Measurements from ENCODE around the gene ALKBH5. TPM values are rescaled to one million over a fixed set of nuclear protein-coding genes. Genes with fewer than 3 reads are reported as not detected.

The ALKBH5 gene
- total RNA-seq, 1 experiment from 2014 or later, result 119 TPM

GRCh38 chr17:18203308-18203707 is 19.7 kb downstream of the ALKBH5 start:
- POLR2A ChIA-PET (ENCODE audit: low non-redundant PET), result no interaction called here
- TF ChIP-seq CTCF (conservative IDR thresholded peaks at IDR 0.05; ENCODE audit: low read depth, low read length) (no peak), EZH2 (IDR thresholded peaks at IDR 0.05; ENCODE audit: borderline replicate concordance, low read depth, low read length, poor library complexity, severe bottlenecking) (no peak)
- intact Hi-C loops (cut with micrococcal nuclease; ENCODE audit: unreplicated experiment), result no loop called here
- peaks cover 43% of the 10 kb centered on the region for H3K36me3 ChIP-seq (ENCODE audit: insufficient read depth, low read length, poor library complexity, severe bottlenecking)
- no peaks in the 10 kb centered on the region for H3K4me1 ChIP-seq (ENCODE audit: insufficient read depth, low read length, poor library complexity, severe bottlenecking)
- BruUV-seq (replicated peaks), result no TSS peak
- CTCF ChIA-PET, result interaction anchor here (0.7 kb wide), 1 partner anchor 36 kb away, joined by 10 read pairs; no protein-coding TSS in a partner anchor
- H3K9me3 ChIP-seq (ENCODE audit: low read depth, low read length, poor library complexity, severe bottlenecking), result no peaks in the 10 kb centered on the region
- DNase-seq (ENCODE audit: low spot score), result no peak
- H3K4me3 ChIP-seq (ENCODE audit: low read depth, low read length, poor library complexity, severe bottlenecking), result no peak overlapping the region
- no peak overlapping the region for H3K27ac ChIP-seq (ENCODE audit: low read depth, low read length, poor library complexity, severe bottlenecking)
- no peaks in the 10 kb centered on the region for H3K27me3 ChIP-seq (replicated peaks; ENCODE audit: insufficient read depth, low read depth, low read length, poor library complexity)

- intact Hi-C loops (cut with micrococcal nuclease; ENCODE audit: unreplicated experiment), result no loop called here
- no TSS peak for BruUV-seq (replicated peaks)
- Histone ChIP-seq H3K9me3 (ENCODE audit: low read depth, low read length, poor library complexity, severe bottlenecking) (no peaks in the 10 kb centered on the region), H3K27me3 (replicated peaks; ENCODE audit: insufficient read depth, low read depth, low read length, poor library complexity) (no peaks in the 10 kb centered on the region), H3K4me1 (ENCODE audit: insufficient read depth, low read length, poor library complexity, severe bottlenecking) (no peaks in the 10 kb centered on the region), H3K27ac (ENCODE audit: low read depth, low read length, poor library complexity, severe bottlenecking) (no peak overlapping the region), H3K36me3 (ENCODE audit: insufficient read depth, low read length, poor library complexity, severe bottlenecking) (peaks cover 50% of the 10 kb centered on the region), H3K4me3 (ENCODE audit: low read depth, low read length, poor library complexity, severe bottlenecking) (no peak overlapping the region)
- CTCF ChIA-PET, result no interaction called here
- no peak for DNase-seq (ENCODE audit: low spot score)
- POLR2A ChIA-PET (ENCODE audit: low non-redundant PET), result no interaction called here
- no peak for TF ChIP-seq CTCF (conservative IDR thresholded peaks at IDR 0.05; ENCODE audit: low read depth, low read length)
- no peak for TF ChIP-seq EZH2 (IDR thresholded peaks at IDR 0.05; ENCODE audit: borderline replicate concordance, low read depth, low read length, poor library complexity, severe bottlenecking)
Measured at GRCh38 chr17:18205861-18206260, 22.2 kb downstream of the ALKBH5 start.

- no peak overlapping the region for H3K4me3 ChIP-seq (ENCODE audit: low read depth, low read length, poor library complexity, severe bottlenecking)
- H3K36me3 ChIP-seq (ENCODE audit: insufficient read depth, low read length, poor library complexity, severe bottlenecking), result peaks cover 50% of the 10 kb centered on the region
- ChIA-PET CTCF (no interaction called here), POLR2A (ENCODE audit: low non-redundant PET) (no interaction called here)
- H3K27me3 ChIP-seq (replicated peaks; ENCODE audit: insufficient read depth, low read depth, low read length, poor library complexity), result no peaks in the 10 kb centered on the region
- no peaks in the 10 kb centered on the region for H3K4me1 ChIP-seq (ENCODE audit: insufficient read depth, low read length, poor library complexity, severe bottlenecking)
- DNase-seq (ENCODE audit: low spot score), result no peak
- H3K27ac ChIP-seq (ENCODE audit: low read depth, low read length, poor library complexity, severe bottlenecking), result no peak overlapping the region
- no TSS peak for BruUV-seq (replicated peaks)
- TF ChIP-seq CTCF (conservative IDR thresholded peaks at IDR 0.05; ENCODE audit: low read depth, low read length) (no peak), EZH2 (IDR thresholded peaks at IDR 0.05; ENCODE audit: borderline replicate concordance, low read depth, low read length, poor library complexity, severe bottlenecking) (no peak)
- intact Hi-C loops (cut with micrococcal nuclease; ENCODE audit: unreplicated experiment), result no loop called here
- H3K9me3 ChIP-seq (ENCODE audit: low read depth, low read length, poor library complexity, severe bottlenecking), result no peaks in the 10 kb centered on the region
Measured at GRCh38 chr17:18206962-18207361, 23.3 kb downstream of the ALKBH5 start.

Measured in A673 (cell line).